Breast epithelium (tissue), 3 donors: Measurements from ENCODE around the gene MVP.

Experiments
- CTCF ChIP-seq, 3 donors: fragments of 450-650 bp; IDR thresholded peaks; one replicate each; pipeline ENCODE4 v1.5.1; 2016 to 2017; ENCODE audit warnings: antibody characterized with exemption in 3 of 3, mild to moderate bottlenecking in 3 of 3, moderate library complexity in 3 of 3
- POLR2A ChIP-seq: fragments of 450-650 bp; IDR thresholded peaks from one replicate; pipeline ENCODE4 v1.6.1; 2016; ENCODE audit warnings: antibody characterized with exemption, mild to moderate bottlenecking, moderate library complexity

GRCh38 chr16:29881050-29881449 is 60.8 kb downstream of the MVP start:
- no peak for TF ChIP-seq CTCF (IDR thresholded peaks at IDR 0.05)
- no peak for TF ChIP-seq POLR2A
